HAP-1 (cell line): ENCODE measurements around the gene TMEM184A.

Experiments used
- DNase-seq, 2 experiments: peaks; one replicate each; pipeline ENCODE4 v3.0.0-alpha.2; 2016 to 2020; ENCODE audit warnings: low spot score in 2 of 2
- H3K27me3 ChIP-seq: fragments of 250-450 bp; sonication (Bioruptor Pico); 2 replicates; pipeline ENCODE4 v1.5.1; 2020; ENCODE audit warnings: low read depth, mild to moderate bottlenecking, moderate library complexity
- H3K36me3 ChIP-seq: fragments of 250-450 bp; sonication (Bioruptor Pico); replicated peaks from 2 replicates; pipeline ENCODE4 v1.5.1; 2020; ENCODE audit warnings: mild to moderate bottlenecking
- H3K4me1 ChIP-seq: fragments of 250-450 bp; sonication (Bioruptor Pico); 2 replicates; pipeline ENCODE4 v1.5.1; 2020; ENCODE audit warnings: mild to moderate bottlenecking
- H3K4me3 ChIP-seq: fragments of 250-450 bp; sonication (Bioruptor Pico); 2 replicates; pipeline ENCODE4 v1.5.1; 2020; ENCODE audit warnings: mild to moderate bottlenecking, moderate library complexity
- H3K9me3 ChIP-seq: fragments of 250-450 bp; sonication (Bioruptor Pico); 2 replicates; pipeline ENCODE4 v1.5.1; 2020; ENCODE audit warnings: mild to moderate bottlenecking, moderate library complexity
- in situ Hi-C: fragments of 300-500 bp; cut with MboI; formaldehyde crosslinking; loops from 3 replicates; pipeline ENCODE4 v1.14.3; 2020; ENCODE audit warnings: low sequenced_read_pairs, inconsistent platforms, mixed read lengths

Gene TMEM184A

GRCh38 chr7:1555813-1556543 is at the start of gene TMEM184A:
TMEM184A (minus strand) TSS chr7:1556205; CDS start chr7:1555484, 721 bp downstream.
- no peaks in the 10 kb centered on the region for H3K27me3 ChIP-seq
- no peaks in the 10 kb centered on the region for H3K9me3 ChIP-seq
- 0 out of 2 replicates have a peak, but pooled peaks cover 3% of the 10 kb centered on the region for H3K4me1 ChIP-seq
- H3K4me3 ChIP-seq = no peak within 1 kb of the TSS
- H3K36me3 ChIP-seq = no peaks in the 10 kb centered on the region
- peak in 1 of 2 experiments; percentile 58 for DNase-seq
- in situ Hi-C loops = no loop called here

DNA sequence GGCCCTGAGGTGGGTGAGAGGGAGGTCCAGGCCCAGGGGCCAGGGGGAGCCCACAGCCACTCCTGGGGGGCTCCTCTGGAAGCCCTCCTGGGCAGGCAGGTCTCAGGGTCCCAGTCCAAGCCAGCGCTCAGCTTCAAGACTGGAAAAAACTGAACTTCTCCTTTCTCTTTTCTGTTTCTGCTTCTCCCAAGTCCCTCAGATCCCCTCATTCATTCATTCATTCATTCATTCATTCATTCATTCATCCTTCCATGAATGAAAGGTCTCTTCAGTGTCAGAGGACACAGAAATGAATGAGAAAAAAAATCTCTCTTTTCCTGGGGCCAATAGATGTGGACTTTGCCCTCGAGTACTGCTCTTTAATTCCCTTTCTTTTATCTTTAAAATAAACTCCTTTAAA is 48.4 kb upstream of the TMEM184A start:
- no peaks in the 10 kb centered on the region for H3K4me1 ChIP-seq
- in situ Hi-C loops = no loop called here
- H3K9me3 ChIP-seq = no peaks in the 10 kb centered on the region
- no peak for DNase-seq
- peaks cover 8% of the 10 kb centered on the region; the same call in 1 of the 2 replicates for H3K27me3 ChIP-seq
- H3K36me3 ChIP-seq = no peaks in the 10 kb centered on the region
- H3K4me3 ChIP-seq = no peak overlapping the region

DNA sequence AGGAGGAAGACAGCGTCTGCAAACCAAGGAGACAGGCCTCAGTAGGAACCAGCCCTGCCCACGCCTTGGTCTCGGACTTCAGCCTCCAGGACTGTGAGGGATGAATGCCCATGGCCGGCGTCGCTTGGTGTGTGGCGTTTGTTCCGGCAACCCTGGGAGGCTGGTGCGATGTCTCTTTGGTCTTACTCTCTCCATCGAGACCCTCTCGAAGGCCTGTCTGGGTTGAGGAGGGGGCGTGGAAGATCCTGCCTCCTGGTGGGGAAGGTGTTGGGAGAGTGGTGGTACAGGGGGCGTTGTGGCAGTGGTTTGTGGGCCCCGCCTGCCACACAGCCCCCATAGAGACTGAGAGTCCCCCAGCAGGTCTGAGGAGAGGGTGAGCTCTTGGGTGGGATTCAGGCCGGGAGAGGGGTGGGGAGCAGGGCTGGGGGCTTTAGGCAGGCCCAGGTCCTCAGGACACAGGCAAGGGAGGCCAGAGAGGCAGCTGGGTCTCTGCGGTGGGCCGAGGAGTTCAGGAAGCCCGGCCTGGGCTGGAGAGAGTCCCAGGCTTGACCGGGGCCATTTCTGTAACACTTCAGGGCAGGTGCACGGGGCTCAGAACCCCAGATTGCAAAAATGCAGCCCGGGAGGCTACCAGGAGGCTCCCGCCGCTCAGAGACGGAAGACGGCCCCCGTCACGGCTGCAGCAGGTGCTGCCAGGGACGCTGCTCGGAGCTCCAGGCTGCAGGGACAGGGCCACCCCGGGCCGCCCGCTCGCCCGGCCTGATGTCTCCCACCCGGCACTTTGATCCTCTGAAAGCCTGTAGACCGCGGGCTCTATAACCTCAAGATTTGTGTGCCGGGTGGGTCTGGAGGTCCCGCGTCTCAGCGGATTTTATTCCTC is 47.6 kb upstream of the TMEM184A start:
- in situ Hi-C loops = no loop called here
- DNase-seq = no peak
- Histone ChIP-seq H3K4me3 (no peak overlapping the region), H3K4me1 (no peaks in the 10 kb centered on the region), H3K9me3 (no peaks in the 10 kb centered on the region), H3K36me3 (no peaks in the 10 kb centered on the region), H3K27me3 (peaks cover 8% of the 10 kb centered on the region; the same call in 1 of the 2 replicates)

- no peak for DNase-seq
- no peaks in the 10 kb centered on the region for H3K4me1 ChIP-seq
- H3K36me3 ChIP-seq = no peaks in the 10 kb centered on the region
- no peaks in the 10 kb centered on the region for H3K9me3 ChIP-seq
- no peak overlapping the region for H3K4me3 ChIP-seq
- in situ Hi-C loops = no loop called here
- H3K27me3 ChIP-seq = peaks cover 8% of the 10 kb centered on the region; the same call in 1 of the 2 replicates
Measured at GRCh38 chr7:1602386-1602785, 46.4 kb upstream of the TMEM184A start.

DNA sequence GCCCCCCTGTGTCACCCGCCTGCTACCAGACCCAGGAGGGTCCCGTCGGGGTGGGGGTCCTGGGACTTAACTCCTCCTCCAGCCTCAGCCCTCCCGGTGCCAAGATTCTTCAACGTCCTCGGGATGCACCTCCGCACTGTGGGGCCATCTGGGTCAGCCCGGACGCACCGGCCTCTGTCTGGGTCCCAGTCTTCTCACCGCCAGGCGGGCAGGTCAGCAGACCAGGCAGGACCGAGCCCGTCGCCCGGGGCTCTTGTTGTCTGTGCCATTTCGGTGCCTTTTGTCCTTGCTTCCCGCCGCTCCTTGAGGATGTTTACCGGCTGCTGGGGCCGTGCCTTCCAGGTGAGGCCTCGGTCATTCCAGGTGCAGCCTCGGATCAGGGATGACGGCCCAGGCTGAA is 46.0 kb upstream of the TMEM184A start:
- H3K27me3 ChIP-seq = peaks cover 10% of the 10 kb centered on the region; the same call in 1 of the 2 replicates
- in situ Hi-C loops = no loop called here
- DNase-seq = no peak

DNA sequence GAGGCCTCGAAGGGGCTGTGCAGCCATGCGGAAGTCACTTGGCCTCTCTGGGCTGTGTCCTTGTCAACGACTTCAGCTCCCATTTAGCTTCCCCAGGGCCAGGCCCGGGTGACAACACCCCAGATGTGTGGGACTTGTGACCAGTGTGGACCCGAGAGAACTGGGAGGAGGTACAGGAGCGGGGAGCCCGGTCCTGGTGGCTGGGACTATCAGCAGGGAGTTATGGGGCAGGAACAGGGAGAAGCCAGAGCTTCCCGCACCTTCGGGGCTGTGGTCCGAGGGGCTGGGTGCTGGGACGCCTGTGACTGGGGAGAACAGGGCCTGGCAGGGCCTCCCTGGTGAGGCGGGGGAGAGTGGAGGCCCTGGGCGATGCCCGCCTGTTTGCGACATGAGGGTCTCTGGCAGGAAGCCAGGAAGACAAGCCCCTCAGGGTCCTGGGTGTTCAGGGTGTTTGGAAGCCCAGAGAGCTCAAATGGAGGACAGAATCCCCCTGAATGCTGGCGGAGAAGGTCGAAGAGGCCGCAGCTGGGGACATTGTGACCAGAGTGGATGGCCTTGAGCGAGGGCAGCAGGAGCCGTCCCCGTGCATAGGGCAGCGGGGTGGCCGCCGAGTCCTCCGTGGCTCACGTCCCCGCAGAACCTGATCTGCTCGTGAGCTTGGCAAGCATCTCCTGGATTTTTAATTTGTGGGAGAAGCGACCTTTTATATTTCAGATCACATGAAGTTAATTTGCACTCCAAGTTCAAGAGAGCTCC is 43.8 kb upstream of the TMEM184A start:
- Histone ChIP-seq H3K4me1 (no peaks in the 10 kb centered on the region), H3K36me3 (no peaks in the 10 kb centered on the region), H3K27me3 (peaks cover 6% of the 10 kb centered on the region; the same call in 1 of the 2 replicates), H3K4me3 (no peak overlapping the region), H3K9me3 (no peaks in the 10 kb centered on the region)
- DNase-seq = no peak
- in situ Hi-C loops = no loop called here

More for the DNA sequence above, 46.0 kb upstream of the TMEM184A start:
- H3K4me3 ChIP-seq = no peak overlapping the region
- H3K9me3 ChIP-seq = no peaks in the 10 kb centered on the region
- no peaks in the 10 kb centered on the region for H3K36me3 ChIP-seq
- H3K4me1 ChIP-seq = no peaks in the 10 kb centered on the region

DNA sequence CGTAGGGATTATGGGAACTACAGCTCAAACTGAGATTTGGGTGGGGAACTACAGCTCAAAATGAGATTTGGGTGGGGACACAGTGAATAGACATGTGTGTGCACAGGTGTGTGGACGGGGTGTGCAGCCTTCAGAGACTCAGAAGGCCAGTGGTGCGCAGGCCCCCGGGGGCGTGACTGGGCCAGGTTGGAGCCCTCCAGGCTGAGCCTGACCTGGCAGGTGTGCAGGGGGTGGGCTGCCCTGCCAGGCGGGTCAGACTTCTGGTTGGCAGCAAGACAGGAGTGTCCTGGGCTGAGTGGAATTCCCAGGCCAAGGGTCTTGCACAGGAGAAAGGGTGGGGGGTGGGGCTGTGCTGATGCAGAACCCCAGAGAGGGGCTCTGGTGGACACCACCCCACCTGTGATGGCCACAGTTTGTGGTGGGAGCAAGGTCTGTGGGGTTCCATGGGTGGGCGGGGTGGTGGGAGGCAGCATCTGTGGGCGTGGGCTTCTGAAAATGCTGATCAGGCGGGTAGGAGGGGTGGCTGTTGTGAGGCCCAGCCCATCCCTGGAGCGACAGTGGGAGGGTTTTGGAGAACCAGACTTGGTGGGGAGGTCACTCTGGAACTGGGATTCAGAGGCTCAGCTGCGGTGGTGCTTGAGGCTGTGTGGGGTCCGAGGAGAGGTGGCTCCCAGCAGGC is 43.1 kb upstream of the TMEM184A start:
- in situ Hi-C loops = no loop called here

DNA sequence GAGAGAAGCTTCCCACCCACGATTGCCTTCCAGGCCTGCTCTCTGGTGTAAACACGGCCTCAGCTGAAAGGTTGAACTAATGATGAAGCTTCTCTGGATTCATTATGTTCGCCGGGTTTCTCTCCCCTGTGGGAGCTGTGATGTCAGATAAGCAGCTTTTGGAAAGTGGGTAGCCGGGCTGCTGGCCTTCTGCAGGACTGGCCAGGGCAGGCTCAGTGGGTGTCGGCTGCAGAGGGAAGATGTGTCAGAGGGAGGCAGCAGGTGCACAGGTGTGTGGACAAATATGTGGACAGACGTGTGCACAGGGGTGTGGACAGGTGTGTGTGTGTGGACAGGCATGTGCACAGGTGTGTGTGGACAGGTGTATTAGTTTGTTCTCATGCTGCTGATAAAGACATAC is 42.3 kb upstream of the TMEM184A start:
- no peak overlapping the region for H3K4me3 ChIP-seq
- H3K4me1 ChIP-seq = no peaks in the 10 kb centered on the region
- no peaks in the 10 kb centered on the region for H3K36me3 ChIP-seq
- in situ Hi-C loops = no loop called here
- peaks cover 12% of the 10 kb centered on the region for H3K27me3 ChIP-seq
- no peaks in the 10 kb centered on the region for H3K9me3 ChIP-seq
- no peak for DNase-seq

More for the DNA sequence above, 43.1 kb upstream of the TMEM184A start:
- Histone ChIP-seq H3K4me1 (no peaks in the 10 kb centered on the region), H3K27me3 (peaks cover 6% of the 10 kb centered on the region; the same call in 1 of the 2 replicates), H3K36me3 (no peaks in the 10 kb centered on the region), H3K4me3 (no peak overlapping the region), H3K9me3 (no peaks in the 10 kb centered on the region)
- no peak for DNase-seq

DNA sequence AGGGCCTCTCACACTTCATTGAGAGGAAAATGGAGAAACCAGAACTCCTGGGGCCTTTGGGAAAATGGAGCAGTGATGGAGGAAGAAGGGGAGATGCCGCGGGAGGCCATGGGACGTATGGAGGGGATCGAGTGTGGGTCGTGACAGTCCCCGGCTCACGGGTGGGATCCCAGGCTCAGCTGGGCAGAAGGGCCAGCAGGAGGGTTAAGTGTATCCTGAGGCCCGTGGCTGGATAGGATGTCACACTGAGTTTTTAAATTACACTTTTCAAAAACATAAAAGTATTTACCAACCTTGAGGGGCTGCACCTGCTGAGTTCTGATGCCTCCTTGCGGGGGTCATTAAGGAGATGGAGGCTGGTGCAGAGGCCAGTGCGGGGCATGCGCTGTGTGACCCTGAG is 41.8 kb upstream of the TMEM184A start:
- Histone ChIP-seq H3K4me1 (no peaks in the 10 kb centered on the region), H3K36me3 (no peaks in the 10 kb centered on the region), H3K4me3 (no peak overlapping the region), H3K9me3 (no peaks in the 10 kb centered on the region), H3K27me3 (peaks cover 17% of the 10 kb centered on the region)
- no peak for DNase-seq
- in situ Hi-C loops = no loop called here

DNA sequence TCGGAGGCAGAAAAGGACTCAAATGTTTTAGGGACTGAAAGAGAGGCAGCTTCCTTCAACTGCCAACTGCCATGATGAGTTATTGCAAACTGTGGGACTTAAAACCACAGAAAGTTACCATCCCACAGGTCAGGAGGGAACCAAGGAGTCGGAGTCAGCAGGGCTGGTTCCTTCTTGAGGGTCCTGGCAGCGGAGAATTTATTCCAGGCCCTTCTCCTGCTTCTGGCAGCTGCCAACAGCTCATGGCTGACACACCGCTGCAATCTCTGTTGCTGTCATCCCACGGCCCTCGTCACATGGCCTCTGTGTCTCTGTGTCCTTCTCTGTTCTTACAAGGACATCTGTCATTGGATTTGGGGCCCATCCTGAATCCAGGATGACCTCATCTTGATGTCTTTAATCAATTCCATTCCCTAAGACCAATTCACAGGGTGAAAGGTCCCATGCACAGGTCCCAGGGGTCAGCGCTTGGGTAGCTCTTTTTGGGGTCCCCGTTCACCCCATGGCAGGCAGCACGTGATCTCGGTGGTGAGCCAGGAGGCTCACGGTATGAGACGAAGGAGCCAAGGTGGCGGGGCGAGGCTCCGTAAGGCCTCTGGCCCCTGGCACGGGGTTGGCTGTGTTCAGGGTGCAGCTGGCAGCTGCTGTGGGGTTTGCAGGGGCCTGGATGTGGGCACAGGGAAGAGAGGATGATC is 41.2 kb upstream of the TMEM184A start:
- DNase-seq = no peak
- Histone ChIP-seq H3K9me3 (no peaks in the 10 kb centered on the region), H3K4me1 (no peaks in the 10 kb centered on the region), H3K27me3 (peaks cover 22% of the 10 kb centered on the region), H3K36me3 (no peaks in the 10 kb centered on the region), H3K4me3 (no peak overlapping the region)
- in situ Hi-C loops = no loop called here

GRCh38 chr7:1596181-1597043 is 40.4 kb upstream of the TMEM184A start:
- H3K27me3 ChIP-seq = peaks cover 30% of the 10 kb centered on the region
- H3K4me1 ChIP-seq = no peaks in the 10 kb centered on the region
- in situ Hi-C loops = no loop called here
- H3K36me3 ChIP-seq = no peaks in the 10 kb centered on the region
- no peak for DNase-seq
- no peaks in the 10 kb centered on the region for H3K9me3 ChIP-seq
- H3K4me3 ChIP-seq = no peak overlapping the region

- H3K27me3 ChIP-seq = peaks cover 38% of the 10 kb centered on the region
- in situ Hi-C loops = no loop called here
Measured at GRCh38 chr7:1595636-1596035, 39.6 kb upstream of the TMEM184A start.

More at GRCh38 chr7:1595636-1596035, 39.6 kb upstream of the TMEM184A start:
- Histone ChIP-seq H3K36me3 (no peaks in the 10 kb centered on the region), H3K4me1 (no peaks in the 10 kb centered on the region), H3K4me3 (no peak overlapping the region), H3K9me3 (no peaks in the 10 kb centered on the region)
- DNase-seq = no peak
